ENCODE measurements around the gene FKBP2.

FKBP2 gene

GRCh38 chr11:64219755-64220154 is 21.1 kb upstream of the FKBP2 start:
- no peak for DNase-seq

GRCh38 chr11:64220271-64220670 is 20.6 kb upstream of the FKBP2 start:
- DNase-seq: no peak

- no peak for DNase-seq
Observed at GRCh38 chr11:64220798-64221197, 20.1 kb upstream of the FKBP2 start.

- no peak for DNase-seq
Observed at GRCh38 chr11:64222651-64223000, 18.3 kb upstream of the FKBP2 start.

- no peak for DNase-seq
Observed at GRCh38 chr11:64223001-64223651, 17.8 kb upstream of the FKBP2 start.

GRCh38 chr11:64224151-64224890 is 16.6 kb upstream of the FKBP2 start:
- no peak for DNase-seq

- no peak for DNase-seq
Observed at GRCh38 chr11:64224891-64225607, 15.8 kb upstream of the FKBP2 start.

- DNase-seq: peak; percentile 82
Observed at GRCh38 chr11:64225608-64226506, 15.0 kb upstream of the FKBP2 start, which contains the start of the genes NUDT22 and TRPT1. Gene NUDT22, plus strand, starts transcription at chr11:64226274. Its CDS starts 379 bp downstream, at chr11:64226653. Gene TRPT1, minus strand, starts transcription at chr11:64226186. Its CDS starts 326 bp downstream, at chr11:64225860.

- DNase-seq: peak; percentile 36
Observed at GRCh38 chr11:64226507-64227051, 14.3 kb upstream of the FKBP2 start.

GRCh38 chr11:64227405-64227956 is 13.4 kb upstream of the FKBP2 start:
- DNase-seq: no peak

GRCh38 chr11:64229090-64229743 is 11.7 kb upstream of the FKBP2 start:
- DNase-seq: no peak

GRCh38 chr11:64229744-64230170 is 11.1 kb upstream of the FKBP2 start:
- DNase-seq: no peak

- peak; percentile 90 for DNase-seq
Observed at GRCh38 chr11:64230171-64230984, 10.5 kb upstream of the FKBP2 start, which contains the start of gene DNAJC4. Gene DNAJC4, plus strand, starts transcription at chr11:64230548. Its CDS starts 307 bp downstream, at chr11:64230855.

GRCh38 chr11:64230985-64231365 is 9.9 kb upstream of the FKBP2 start:
- DNase-seq: no peak

GRCh38 chr11:64231546-64231945 is 9.3 kb upstream of the FKBP2 start:
- no peak for DNase-seq

- no peak for DNase-seq
Observed at GRCh38 chr11:64232182-64232966, 8.5 kb upstream of the FKBP2 start.

GRCh38 chr11:64232967-64233315 is 8.0 kb upstream of the FKBP2 start:
- DNase-seq: no peak

GRCh38 chr11:64233913-64234586 is 6.8 kb upstream of the FKBP2 start, which contains the start of gene VEGFB:
Gene VEGFB, plus strand, starts transcription at chr11:64234584. Its CDS starts 250 bp downstream, at chr11:64234834.
- DNase-seq: no peak
